IMR-90 (cell line): ENCODE results near the gene SPRY1.

Experiments used
- CEBPB ChIP-seq: IDR thresholded peaks from 2 replicates; pipeline ENCODE4 v1.6.1; 2012; ENCODE audit warnings: low read depth, low read length, improper control_type of control experiment
- CTCF ChIP-seq: conservative IDR thresholded peaks from 2 replicates; pipeline ENCODE4 v1.5.1; 2012; ENCODE audit warnings: mild to moderate bottlenecking, low read depth, low read length, improper control_type of control experiment
- ELK1 ChIP-seq: fragments of 150-350 bp; IDR thresholded peaks from 2 replicates; pipeline ENCODE4 v1.6.1; 2016; ENCODE audit warnings: low read depth, mild to moderate bottlenecking, low read length, moderate library complexity, borderline replicate concordance
- MAZ ChIP-seq: IDR thresholded peaks from 2 replicates; pipeline ENCODE4 v1.6.1; 2012; ENCODE audit warnings: low read depth, mild to moderate bottlenecking, low read length, improper control_type of control experiment, moderate library complexity, borderline replicate concordance
- POLR2A ChIP-seq: IDR thresholded peaks from 2 replicates; pipeline ENCODE4 v1.6.1; 2012; ENCODE audit warnings: mild to moderate bottlenecking, low read depth, low read length
- RCOR1 ChIP-seq: IDR thresholded peaks from 2 replicates; pipeline ENCODE4 v1.6.1; 2012; ENCODE audit warnings: mild to moderate bottlenecking, low read length, improper control_type of control experiment; ENCODE audit not compliant: insufficient replicate concordance
- RFX5 ChIP-seq: IDR thresholded peaks from 2 replicates; pipeline ENCODE4 v1.8.0; 2012; ENCODE audit warnings: low read depth, mild to moderate bottlenecking, low read length, moderate library complexity

- no peak for TF ChIP-seq CTCF
- no peak for TF ChIP-seq MAZ
- TF ChIP-seq RFX5, result no peak
- no peak for TF ChIP-seq POLR2A
- TF ChIP-seq ELK1, result no peak
- TF ChIP-seq RCOR1, result no peak
- TF ChIP-seq CEBPB, result no peak
These were observed 14.6 kb upstream of the SPRY1 start for GRCh38 chr4:123381996-123382395.
